Islet of Langerhans (tissue), 1 donor: Measurements from ENCODE around the gene ECD.
A peak's percentile ranks its signal among the peaks of the same experiment; 100 is the strongest.

ENCODE experiments used
- FAIRE-seq: peaks from one replicate; lab custom pipeline; 2011; peaks lifted over from hg19 to GRCh38; lab: Jason Lieb, UNC

The ECD gene

GRCh38 chr10:73167783-73168464 is at the start of gene ECD, which contains the start of gene FAM149B1:
ECD (minus strand) TSS chr10:73168008; CDS start chr10:73163937, 4,071 bp downstream.
FAM149B1 (plus strand) TSS chr10:73168119; CDS start chr10:73168340, 221 bp downstream.
- peak; percentile 93 for FAIRE-seq

DNA sequence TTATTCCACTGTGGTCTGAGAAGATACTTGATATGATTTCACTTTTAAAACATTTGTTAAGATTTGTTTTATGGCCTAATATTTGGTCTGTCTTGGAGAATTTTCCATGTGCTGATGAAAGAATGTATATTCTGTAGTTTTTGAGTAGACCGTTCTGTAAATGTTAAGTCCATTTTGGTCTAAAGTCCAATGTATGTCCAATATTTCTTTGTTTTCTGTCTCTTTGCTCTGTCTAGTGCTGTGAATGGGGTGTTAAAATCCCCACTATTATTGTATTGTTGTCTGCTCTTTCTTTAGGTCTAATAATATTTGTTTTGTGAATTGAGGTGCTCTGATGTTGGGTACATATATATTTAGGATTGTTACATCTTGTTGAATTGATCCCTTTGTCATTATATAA is 47.9 kb upstream of the ECD start:
- no peak for FAIRE-seq

- FAIRE-seq = no peak
These were observed 43.5 kb upstream of the ECD start for GRCh38 chr10:73211106-73211811.

DNA sequence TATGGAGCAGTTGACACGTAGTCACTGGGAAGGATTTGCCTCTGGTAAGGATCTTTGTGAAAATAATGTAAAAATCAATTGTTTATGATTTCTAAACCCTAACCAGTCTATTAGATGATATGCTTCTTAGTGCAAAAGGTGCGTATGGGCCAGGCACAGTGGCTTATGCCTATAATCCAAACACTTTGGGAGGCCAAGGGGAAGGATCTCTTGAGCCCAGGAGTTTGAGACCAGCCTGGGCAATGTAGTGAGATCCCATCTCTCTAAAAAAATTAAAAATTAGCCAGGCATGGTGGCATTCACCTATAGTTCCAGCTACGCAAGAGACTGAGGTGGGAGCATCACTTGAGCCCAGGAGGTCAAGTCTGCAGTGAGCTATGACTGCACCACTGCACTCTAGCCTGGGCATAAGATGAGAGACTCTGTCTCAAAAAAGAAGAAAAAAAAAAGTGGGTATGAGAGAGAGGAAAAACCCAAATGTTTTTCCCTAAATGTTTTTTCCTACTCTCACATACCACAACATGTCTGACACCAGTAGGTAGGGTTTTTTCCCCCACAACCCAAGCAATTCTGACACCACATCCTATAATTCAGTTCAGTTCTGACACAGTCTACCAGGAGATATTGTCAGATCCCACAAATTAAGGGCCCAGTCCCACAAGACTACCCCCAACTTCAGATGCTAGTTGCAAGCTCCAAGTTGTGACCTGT is 42.7 kb upstream of the ECD start:
- FAIRE-seq = no peak

DNA sequence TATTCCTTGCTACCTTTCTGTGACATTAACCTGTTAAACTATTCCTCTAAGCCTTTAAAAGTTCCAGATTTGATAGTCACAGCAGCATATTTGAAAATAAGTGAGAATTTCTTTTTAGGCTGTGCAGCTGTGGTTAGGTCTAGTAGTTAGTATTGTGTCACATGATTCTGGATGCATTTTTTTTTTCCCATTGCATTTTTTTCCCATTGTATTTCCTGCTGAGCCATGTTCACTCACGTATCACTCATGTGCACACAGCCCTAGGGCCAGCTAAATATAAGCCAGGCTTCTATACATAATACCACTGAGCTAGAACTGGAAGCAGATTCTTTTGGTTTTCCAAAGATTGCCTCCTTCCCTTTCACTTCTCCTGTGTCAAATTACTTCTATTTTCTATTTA is 41.9 kb upstream of the ECD start:
- no peak for FAIRE-seq

- FAIRE-seq = no peak
These were observed 40.1 kb upstream of the ECD start for GRCh38 chr10:73207883-73208282.

DNA sequence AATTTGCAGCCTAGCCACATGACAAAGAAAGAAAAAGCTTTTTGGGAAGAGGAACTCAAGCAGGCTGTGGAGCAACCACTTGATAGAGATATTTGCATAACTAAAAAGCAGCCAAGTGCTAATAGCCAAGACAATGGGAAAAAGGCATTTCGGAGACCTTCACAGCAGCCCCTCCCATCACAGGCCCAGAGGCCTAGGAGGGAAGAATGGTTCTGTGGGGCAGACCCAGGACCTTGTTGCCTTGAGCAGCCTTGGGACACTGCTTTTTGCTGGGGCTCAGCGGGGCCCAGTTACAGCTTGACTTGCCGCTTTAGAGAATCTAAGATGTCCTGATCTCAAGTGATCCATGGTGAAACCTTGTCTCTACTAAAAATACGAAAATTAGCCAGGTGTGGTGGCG is 38.6 kb upstream of the ECD start:
- FAIRE-seq = no peak

DNA sequence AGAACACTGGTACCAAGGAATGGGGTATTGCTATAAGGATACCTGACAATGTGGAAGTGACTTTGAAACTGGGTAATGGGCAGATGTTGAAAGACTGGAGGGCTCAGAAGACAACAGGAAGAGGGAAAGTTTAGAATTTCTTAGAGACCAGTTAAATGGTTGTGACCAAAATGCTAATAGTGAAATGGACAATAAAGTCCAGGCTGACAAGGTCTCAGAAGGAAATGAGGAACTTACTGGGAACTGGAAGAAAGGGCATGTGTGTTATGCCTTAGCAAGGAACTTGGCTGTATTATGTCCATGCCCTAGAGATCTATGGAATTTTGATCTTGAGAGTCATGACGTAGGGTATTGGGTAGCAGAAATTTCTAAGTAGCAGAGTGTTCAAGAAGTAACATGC is 38.1 kb upstream of the ECD start:
- FAIRE-seq = no peak

DNA sequence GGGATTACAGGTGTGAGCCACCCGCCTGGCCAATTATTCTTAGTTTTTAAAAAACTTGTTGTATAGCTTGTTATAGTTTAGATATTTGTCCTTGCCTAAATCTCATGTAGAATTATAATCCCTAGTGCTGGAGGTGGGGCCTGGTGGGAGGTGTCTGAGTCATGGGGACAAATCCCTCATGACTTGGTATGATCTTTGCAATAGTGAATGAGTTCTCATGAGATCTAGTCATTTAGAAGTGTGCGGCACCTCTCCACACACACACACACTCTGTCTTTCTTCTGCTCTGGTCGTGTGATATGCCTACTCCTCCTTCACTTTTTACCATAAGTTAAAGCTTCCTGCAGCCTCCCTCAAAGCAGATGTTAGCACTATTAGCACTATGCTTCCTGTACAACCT is 37.3 kb upstream of the ECD start:
- no peak for FAIRE-seq

DNA sequence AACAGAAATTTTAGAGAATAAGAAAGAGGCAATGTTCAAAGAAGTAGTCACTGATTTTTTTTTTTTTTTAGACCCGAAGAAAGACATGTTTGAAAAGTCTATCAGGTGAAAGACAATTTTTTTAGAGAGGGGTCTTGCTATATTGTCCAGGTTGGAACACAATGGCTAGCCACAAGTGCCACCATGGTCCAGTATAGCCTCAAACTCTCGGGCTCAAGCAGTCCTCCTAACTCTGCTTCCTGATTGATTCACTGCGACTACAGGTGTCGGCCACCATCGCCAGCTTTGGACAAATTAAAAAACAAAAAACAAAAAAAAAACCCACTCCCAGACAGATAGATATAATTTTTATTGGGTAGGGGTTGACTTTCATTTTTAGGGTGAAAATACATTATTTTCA is 22.4 kb upstream of the ECD start:
- FAIRE-seq = no peak

- no peak for FAIRE-seq
These were observed 18.5 kb upstream of the ECD start for GRCh38 chr10:73186266-73186665.

DNA sequence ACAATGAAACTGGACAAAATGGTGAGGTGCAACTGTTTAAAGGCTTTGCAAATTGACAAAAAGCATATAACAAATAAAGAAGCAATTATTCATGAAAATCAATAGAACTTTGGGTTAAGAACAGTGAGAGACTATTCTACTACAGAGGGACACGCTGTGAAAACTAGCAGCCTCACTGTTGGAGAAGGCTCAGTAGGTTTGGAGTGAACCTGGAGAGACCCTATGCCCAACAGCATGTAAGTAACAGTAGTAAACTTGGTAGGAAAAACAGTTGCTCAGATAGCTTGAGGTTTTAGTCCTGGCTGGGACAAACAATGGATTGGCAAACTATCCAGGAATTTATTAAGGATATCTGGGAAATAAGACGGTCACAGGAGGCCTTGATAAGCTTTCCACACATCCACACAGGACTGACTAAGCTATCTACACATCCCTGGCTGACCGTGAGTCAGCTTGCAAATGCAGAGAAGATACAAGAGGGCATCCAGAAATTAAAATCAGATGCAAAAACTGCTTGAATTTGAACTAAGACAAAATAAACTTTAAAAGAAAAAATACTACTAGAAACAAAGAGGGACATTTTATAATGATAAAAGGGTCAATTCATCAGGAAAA is 16.0 kb upstream of the ECD start:
- no peak for FAIRE-seq

- no peak for FAIRE-seq
These were observed 14.8 kb upstream of the ECD start for GRCh38 chr10:73182568-73182967.

DNA sequence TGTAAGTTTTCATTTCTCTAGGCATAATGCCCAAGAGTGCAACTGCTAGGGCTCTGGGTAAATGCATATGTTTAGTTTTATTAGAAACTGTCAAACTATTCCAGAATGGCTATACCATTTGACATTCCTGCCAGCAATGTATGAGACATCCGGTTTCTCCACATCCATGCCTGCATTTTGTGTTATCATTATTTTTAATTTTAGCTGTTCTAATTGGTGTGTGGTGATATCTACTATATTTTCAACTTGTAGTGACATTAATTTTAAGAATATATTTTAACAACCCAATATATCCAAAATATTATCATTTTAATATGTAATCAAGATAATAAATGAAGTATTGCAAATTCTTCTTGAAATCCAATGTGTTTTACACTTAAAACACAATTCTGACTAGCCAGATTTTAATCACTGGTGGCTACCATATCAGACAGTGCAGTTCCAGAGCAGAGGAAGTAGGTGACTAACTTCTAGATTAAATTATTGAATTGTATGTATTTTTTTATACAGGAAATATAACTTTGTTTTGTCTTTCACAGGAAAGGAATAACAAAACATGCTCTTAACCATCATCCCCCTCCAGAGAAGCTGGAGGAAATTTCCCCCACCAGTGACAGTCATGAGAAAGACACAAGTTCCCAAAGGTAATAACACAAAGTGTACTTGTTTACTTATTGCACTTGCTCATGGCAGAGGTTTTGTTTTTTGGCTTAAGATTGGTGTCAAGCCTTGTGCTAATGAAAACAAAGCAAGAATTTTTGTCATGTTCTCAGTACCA is 6.5 kb upstream of the ECD start:
- FAIRE-seq = no peak

DNA sequence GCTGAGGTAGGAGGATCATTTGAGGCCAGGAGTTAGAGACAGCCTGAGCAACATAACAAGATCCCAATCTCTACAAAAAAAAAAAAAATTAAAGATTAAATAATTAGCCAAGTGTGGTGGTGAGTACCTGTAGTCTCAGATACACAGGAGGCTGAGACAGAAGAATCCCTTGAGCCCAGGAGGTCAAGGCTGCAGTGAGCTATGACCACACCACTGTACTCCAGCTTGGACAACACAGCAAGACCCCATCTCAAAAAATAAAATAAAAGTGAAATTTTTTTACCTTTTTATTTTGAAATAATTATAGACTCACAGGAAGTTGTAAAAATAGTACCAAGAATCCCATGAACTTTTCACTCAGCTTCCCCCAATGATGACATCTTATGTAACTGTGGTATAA is 5.1 kb upstream of the ECD start:
- no peak for FAIRE-seq

- no peak for FAIRE-seq
These were observed 1.5 kb upstream of the ECD start for GRCh38 chr10:73169320-73169719.

- FAIRE-seq = no peak
These were observed 626 bp upstream of the ECD start for GRCh38 chr10:73168465-73168803.

GRCh38 chr10:73167458-73167782 is 388 bp downstream of the ECD start:
- no peak for FAIRE-seq

GRCh38 chr10:73166972-73167371 is 836 bp downstream of the ECD start:
- no peak for FAIRE-seq

DNA sequence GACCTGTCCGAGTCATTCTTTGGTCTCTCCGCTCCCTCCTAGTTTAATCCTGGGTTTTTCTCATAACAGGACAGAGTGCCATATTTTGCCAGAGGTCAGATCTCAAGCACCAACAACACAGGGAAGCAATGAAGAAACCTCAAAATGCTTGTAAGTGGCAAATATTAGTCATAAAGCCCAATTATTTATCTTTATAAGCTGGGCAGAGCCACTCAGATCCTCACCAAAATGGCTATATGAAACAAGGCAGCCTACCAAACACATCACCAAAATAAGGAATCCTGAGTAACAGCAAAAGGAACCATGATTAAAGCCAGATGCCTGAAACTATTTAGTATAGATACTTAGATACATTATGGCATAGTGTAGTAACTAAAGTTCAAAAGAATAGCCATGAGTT is 4.7 kb downstream of the ECD start:
- no peak for FAIRE-seq

- FAIRE-seq = no peak
These were observed 6.1 kb downstream of the ECD start for GRCh38 chr10:73161662-73162061.

DNA sequence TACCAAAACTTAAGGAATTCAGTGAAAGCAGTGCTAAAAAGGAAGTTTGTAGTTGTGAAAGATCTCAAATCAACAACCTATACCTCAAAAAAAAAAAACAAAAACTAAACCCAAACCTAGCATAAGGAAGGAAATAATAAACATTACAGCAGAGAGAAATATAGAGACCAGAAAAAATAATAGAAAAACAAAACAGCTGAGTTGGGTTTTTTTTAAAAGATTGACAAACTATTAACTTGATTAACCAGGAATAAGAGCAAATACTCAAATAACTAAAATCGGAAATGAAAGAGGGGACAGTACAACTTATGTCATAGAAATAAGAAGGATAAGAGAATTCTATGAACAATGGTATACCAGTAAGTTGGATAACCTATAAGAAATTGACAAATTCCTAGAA is 6.7 kb downstream of the ECD start:
- peak; percentile 47 for FAIRE-seq
